Aorta (tissue), 4 donors: ENCODE measurements around the gene CREBL2. TPM values are rescaled to one million over a fixed set of nuclear protein-coding genes. Genes with fewer than 3 reads are reported as not detected.

Source experiments
- polyA plus RNA-seq, 2 donors: library from polyadenylated mRNA; stranded (reverse); fragments of 200-250 nt; gene quantifications; one replicate each; pipeline ENCODE4 v1.2.3, GENCODE V29; 2013
- total RNA-seq, 2 donors: library from RNA; stranded (reverse); fragmentation: NEBNext Ultra II Directional; extraction: Animal tissue kit (Norgen Biotek cat#: 25700); gene quantifications; one replicate each; pipeline ENCODE4 v1.2.1, GENCODE V29; 2021
- donor health status: healthy with polysubstance abuse.
- donor health status: Bipolar disorder and iron deficiency.
- donor health status: DM: no; HTN: no; CAD: no.
- donor health status: DM: yes; HTN: yes; CAD: no.

The CREBL2 gene
- total and polyA plus RNA-seq, 4 donors: 26.6 to 47.1 (median 36.8) TPM

Other genes starting within 250 kb of the CREBL2 start
- 10 to 100 TPM; 22.0 to 27.4 TPM for gene DUSP16, start 49.0 kb upstream of the CREBL2 start, total RNA-seq
- gene DUSP16, start 49.0 kb upstream of the CREBL2 start, polyA plus RNA-seq: 10 to 100 TPM in 1 of 2 donors, 1 to 10 TPM in 1; 3.1 to 13.1 TPM
- under 1 TPM in 1 of 2 donors, not detected in 1; 0.36 TPM for gene GPR19, start 84.3 kb downstream of the CREBL2 start, total RNA-seq
- under 1 TPM in 1 of 2 donors, not detected in 1; 0.18 TPM for gene GPR19, start 84.3 kb downstream of the CREBL2 start, polyA plus RNA-seq
- 10 to 100 TPM; 40.3 to 56.0 TPM for gene CDKN1B, start 105.5 kb downstream of the CREBL2 start, total RNA-seq
- gene CDKN1B, start 105.5 kb downstream of the CREBL2 start, polyA plus RNA-seq: 10 to 100 TPM; 47.6 to 64.3 TPM
- 10 to 100 TPM; 20.2 to 94.0 TPM for gene APOLD1, start 173.8 kb downstream of the CREBL2 start, total RNA-seq
- under 1 TPM; 0.67 to 0.75 TPM for gene APOLD1, start 173.8 kb downstream of the CREBL2 start, polyA plus RNA-seq
- 10 to 100 TPM; 42.8 to 46.0 TPM for gene DDX47, start 201.5 kb downstream of the CREBL2 start, total RNA-seq
- gene DDX47, start 201.5 kb downstream of the CREBL2 start, polyA plus RNA-seq: 10 to 100 TPM; 23.8 to 40.6 TPM